T-helper 2 cell treated with Interferon-gamma antibody and Interleukin-4, amounts not matched to agents 5 μg/mL and 100 μg/mL, for 36 hours (primary cell): ENCODE measurements around the gene WTIP.
"Not testable (repeated sequence)": the region's sequence is repeated elsewhere in the genome, so short reads cannot be mapped to it uniquely, and the experiment has no call there.

Source experiments
- DNase-seq: peaks from one replicate; pipeline ENCODE4 v3.0.0; 2021; ENCODE audit warnings: low spot score
- H3K27ac Mint-ChIP-seq: one replicate; pipeline ENCODE4 v1.8.0; 2021; ENCODE audit warnings: mild to moderate bottlenecking, mixed read lengths
- H3K27me3 Mint-ChIP-seq: one replicate; pipeline ENCODE4 v1.8.0; 2021; ENCODE audit warnings: low read depth, mixed read lengths
- H3K36me3 Mint-ChIP-seq: one replicate; pipeline ENCODE4 v1.8.0; 2021; ENCODE audit warnings: low read depth, mixed read lengths
- H3K4me1 Mint-ChIP-seq: one replicate; pipeline ENCODE4 v1.8.0; 2021; ENCODE audit warnings: low read depth, mixed read lengths
- H3K4me3 Mint-ChIP-seq: one replicate; pipeline ENCODE4 v1.8.0; 2022; ENCODE audit warnings: mild to moderate bottlenecking, moderate library complexity, mixed read lengths
- H3K9me3 Mint-ChIP-seq: one replicate; pipeline ENCODE4 v1.8.0; 2021; ENCODE audit warnings: mixed read lengths

WTIP gene

DNA sequence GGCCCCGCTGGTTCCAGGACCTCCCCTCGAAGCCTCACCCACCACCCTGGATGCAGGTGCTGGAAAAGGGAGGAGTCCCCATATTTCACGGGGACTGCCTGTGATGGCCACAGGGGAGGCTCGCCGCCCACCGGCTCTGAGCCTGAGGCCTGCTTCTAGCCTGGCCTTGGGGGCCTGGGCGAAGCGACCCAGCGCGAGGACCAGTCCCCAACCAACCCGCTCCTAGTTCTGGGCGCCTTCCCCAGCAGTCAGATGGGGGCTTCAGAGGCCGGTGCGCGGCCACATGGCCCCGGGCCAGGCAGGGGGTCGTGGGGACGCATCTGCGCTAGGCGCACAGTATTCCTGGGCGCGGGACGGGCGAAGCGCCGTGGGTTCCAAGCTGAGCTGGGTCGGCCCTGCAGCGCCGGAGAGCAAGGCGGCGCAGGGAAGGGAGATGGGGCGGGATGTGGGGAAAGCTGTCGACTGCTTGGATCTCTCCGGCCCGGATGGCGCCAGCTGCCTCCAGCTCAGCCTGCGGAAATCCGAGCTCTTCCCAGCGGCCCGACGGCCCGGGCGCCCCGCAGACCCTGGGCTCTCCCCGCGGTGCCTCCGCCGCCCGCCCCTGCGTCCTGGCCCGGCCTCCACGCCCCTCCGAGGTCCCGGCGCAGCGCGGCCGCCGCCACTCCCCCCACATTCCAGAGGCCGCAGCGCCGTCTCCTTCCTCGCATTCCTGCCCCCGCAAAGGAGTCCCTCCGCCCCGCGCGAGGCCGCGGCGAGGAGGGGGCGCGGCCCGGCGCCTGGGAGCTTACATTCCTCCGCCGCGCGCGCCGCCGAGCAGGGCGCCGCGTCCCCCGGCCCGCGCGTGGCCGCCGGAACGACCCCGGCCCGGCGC lies at the start of gene WTIP:
TSS of gene WTIP (plus strand) at position 788 of the 871 bp plus-strand sequence. CDS start 217 bp downstream, outside the sequence.
- H3K36me3 Mint-ChIP-seq = no peaks in the 10 kb centered on the region
- peak within 1 kb of the TSS; percentile 42 for H3K4me3 Mint-ChIP-seq
- H3K9me3 Mint-ChIP-seq = no peaks in the 10 kb centered on the region
- H3K27me3 Mint-ChIP-seq = peaks cover 47% of the 10 kb centered on the region
- no peak within 1 kb of the TSS for H3K27ac Mint-ChIP-seq
- DNase-seq = no peak
- no peaks in the 10 kb centered on the region for H3K4me1 Mint-ChIP-seq

DNA sequence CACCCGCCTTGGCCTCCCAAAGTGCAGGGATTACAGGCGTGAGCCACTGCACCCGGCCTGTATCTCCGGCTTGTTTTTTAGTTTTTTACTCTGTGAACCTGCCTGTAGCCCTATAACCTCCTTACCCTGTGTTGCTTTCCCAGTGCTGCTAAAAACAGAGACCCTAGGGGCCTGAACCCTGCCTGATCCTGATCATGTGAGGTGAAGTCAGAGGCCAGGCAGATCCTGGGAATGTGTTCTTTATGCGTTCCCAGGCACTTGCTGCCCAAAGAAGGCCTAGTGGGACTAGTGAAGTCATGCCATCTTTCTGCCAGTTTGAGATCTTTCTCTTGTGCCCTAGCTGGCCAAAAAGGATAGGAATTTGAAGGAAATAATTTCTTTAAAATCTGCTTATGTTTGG lies 48.8 kb upstream of the WTIP start:
- Mint-ChIP-seq H3K36me3 (peaks cover 50% of the 10 kb centered on the region), H3K27me3 (no peaks in the 10 kb centered on the region), H3K4me3 (no peak overlapping the region), H3K4me1 (peaks cover 29% of the 10 kb centered on the region), H3K27ac (no peak overlapping the region), H3K9me3 (no peaks in the 10 kb centered on the region)
- DNase-seq = no peak

DNA sequence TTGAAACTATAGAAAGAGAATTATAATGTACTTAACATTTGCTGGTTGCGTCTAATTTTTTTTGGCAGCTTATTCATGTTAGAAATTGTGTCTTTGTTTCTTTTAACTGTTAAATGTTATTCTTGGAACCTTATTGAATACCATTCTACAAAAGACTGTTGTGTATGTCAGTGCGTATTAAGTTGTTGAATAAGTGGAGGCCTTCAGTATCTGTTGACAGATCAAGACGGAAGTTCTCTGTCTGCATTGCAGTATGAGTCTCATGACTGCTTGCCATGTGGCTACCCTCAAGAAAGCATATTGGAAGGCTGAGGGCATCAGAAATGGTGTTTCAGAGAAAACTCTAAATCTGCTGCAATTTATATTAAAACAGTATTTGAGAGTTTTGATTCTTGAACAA lies 44.8 kb upstream of the WTIP start:
- no peak for DNase-seq
- H3K27ac Mint-ChIP-seq = no peak overlapping the region
- peaks cover 10% of the 10 kb centered on the region for H3K4me1 Mint-ChIP-seq
- no peaks in the 10 kb centered on the region for H3K9me3 Mint-ChIP-seq
- no peaks in the 10 kb centered on the region for H3K27me3 Mint-ChIP-seq
- peaks cover 49% of the 10 kb centered on the region for H3K36me3 Mint-ChIP-seq
- H3K4me3 Mint-ChIP-seq = no peak overlapping the region

- no peak for DNase-seq
- H3K27me3 Mint-ChIP-seq = no peaks in the 10 kb centered on the region
- no peak overlapping the region for H3K4me3 Mint-ChIP-seq
- H3K27ac Mint-ChIP-seq = no peak overlapping the region
- H3K4me1 Mint-ChIP-seq = peaks cover 2% of the 10 kb centered on the region
- peaks cover 68% of the 10 kb centered on the region for H3K36me3 Mint-ChIP-seq
- H3K9me3 Mint-ChIP-seq = no peaks in the 10 kb centered on the region
These were observed 33.4 kb upstream of the WTIP start for GRCh38 chr19:34448191-34448590.

DNA sequence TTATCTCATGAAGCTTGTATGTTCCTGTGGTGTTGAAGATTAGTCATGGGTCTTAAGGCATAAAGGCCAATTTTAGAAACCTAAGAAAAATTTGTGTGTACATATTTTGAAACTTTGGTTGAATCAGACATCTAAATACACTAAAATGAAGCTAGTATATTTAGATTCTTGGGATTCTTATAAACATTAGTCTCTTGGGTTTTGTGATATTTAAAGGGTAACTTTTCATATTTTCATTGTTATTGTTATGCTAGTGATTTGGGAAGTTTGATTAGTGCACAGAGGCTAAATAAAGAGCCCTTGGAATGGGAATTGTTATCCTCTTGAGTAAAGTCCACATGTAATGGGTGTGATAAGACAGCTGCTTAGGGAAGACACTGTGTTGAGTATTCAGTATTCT lies 28.8 kb upstream of the WTIP start:
- Mint-ChIP-seq H3K4me1 (peaks cover 5% of the 10 kb centered on the region), H3K36me3 (peaks cover 57% of the 10 kb centered on the region), H3K27ac (no peak overlapping the region), H3K9me3 (no peaks in the 10 kb centered on the region), H3K4me3 (no peak overlapping the region), H3K27me3 (no peaks in the 10 kb centered on the region)
- no peak for DNase-seq

GRCh38 chr19:34454091-34454490 lies 27.5 kb upstream of the WTIP start:
- no peaks in the 10 kb centered on the region for H3K27me3 Mint-ChIP-seq
- no peak overlapping the region for H3K27ac Mint-ChIP-seq
- no peaks in the 10 kb centered on the region for H3K9me3 Mint-ChIP-seq
- H3K4me1 Mint-ChIP-seq = peaks cover 4% of the 10 kb centered on the region
- peaks cover 57% of the 10 kb centered on the region for H3K36me3 Mint-ChIP-seq
- DNase-seq = no peak
- H3K4me3 Mint-ChIP-seq = no peak overlapping the region

GRCh38 chr19:34454685-34455084 lies 26.9 kb upstream of the WTIP start:
- Mint-ChIP-seq H3K4me3 (no peak overlapping the region), H3K36me3 (peaks cover 57% of the 10 kb centered on the region), H3K4me1 (peaks cover 4% of the 10 kb centered on the region), H3K9me3 (no peaks in the 10 kb centered on the region), H3K27ac (no peak overlapping the region), H3K27me3 (no peaks in the 10 kb centered on the region)
- DNase-seq = no peak

DNA sequence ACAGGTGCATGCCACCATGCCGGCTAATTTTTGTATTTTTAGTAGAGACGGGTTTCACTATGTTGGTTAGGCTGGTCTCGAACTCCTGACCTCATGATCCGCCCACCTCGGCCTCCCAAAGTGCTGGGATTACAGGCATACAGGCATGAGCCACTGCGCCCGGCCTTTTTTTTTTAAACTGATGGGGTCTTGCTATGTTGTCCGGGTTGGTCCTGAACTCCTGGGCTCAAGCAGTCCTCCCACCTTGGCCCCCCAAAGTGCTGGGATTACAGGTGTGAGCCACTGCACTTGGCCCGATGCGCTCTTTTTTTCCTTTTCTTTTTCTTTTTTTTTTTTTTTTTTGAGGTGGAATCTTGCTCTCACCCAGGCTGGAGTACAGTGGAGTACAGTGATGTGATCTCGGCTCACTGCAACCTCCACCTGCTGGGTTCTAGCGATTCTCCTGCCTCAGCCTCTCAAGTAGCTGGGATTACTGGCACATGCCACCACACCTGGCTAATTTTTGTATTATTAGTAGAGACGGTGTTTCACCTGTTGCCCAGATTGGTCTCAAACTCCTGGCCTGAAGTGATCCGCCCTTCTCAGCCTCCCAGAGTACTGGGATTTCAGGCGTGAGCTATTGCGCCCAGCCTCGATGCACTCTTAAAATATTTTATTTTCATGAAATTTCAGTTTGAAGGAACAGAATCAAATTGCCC lies 25.6 kb upstream of the WTIP start:
- not testable (repeated sequence) for H3K27ac Mint-ChIP-seq
- H3K36me3 Mint-ChIP-seq = peaks cover 60% of the 10 kb centered on the region

DNA sequence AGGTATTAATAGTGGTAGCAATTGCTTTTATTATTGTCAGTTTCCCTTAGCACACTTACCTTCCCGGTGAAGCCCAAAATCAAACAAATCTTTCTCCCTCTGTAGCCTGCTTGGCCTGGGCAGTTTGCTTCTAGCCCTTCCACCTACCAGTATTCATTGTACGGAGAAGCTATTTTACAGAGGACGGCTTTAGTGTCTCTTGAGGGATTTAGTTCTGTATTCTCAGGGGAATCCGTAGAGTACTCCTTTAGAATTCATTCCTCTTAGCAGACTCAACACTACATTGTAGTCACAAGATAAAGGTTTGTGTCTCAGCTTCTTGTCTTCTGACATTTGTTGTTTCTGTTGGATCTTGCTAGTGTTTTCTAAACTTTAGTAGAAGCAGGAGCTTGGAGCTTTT lies 24.1 kb upstream of the WTIP start:
- no peak for DNase-seq
- H3K27ac Mint-ChIP-seq = no peak overlapping the region
- H3K9me3 Mint-ChIP-seq = no peaks in the 10 kb centered on the region
- H3K27me3 Mint-ChIP-seq = no peaks in the 10 kb centered on the region
- peaks cover 4% of the 10 kb centered on the region for H3K4me1 Mint-ChIP-seq
- no peak overlapping the region for H3K4me3 Mint-ChIP-seq
- H3K36me3 Mint-ChIP-seq = peaks cover 67% of the 10 kb centered on the region

More for the DNA sequence above, 25.6 kb upstream of the WTIP start:
- H3K4me1 Mint-ChIP-seq, H3K4me3 Mint-ChIP-seq, H3K27me3 Mint-ChIP-seq, H3K9me3 Mint-ChIP-seq, DNase-seq: not testable (repeated sequence)

DNA sequence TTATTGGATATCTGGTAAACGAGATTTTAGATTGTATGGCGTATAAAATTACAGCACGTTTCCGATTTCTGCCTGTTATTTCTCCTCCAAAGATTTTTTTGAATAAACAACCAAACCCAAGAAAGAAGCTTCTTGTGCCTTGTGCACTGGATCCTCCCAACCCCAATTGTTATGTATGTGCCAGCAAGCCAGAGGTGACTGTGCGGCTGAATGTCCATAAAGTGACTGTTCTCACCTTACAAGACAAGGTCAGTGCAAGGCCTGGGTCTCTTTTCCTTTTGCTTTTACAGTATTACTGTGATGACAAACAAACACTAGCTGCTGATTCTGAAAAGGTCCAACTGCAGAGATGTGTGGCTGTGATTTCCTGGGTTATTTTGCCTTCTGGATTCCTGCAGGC lies 22.9 kb upstream of the WTIP start:
- Mint-ChIP-seq H3K4me3 (no peak overlapping the region), H3K36me3 (peaks cover 68% of the 10 kb centered on the region), H3K27ac (no peak overlapping the region), H3K4me1 (peaks cover 4% of the 10 kb centered on the region), H3K27me3 (no peaks in the 10 kb centered on the region), H3K9me3 (no peaks in the 10 kb centered on the region)
- no peak for DNase-seq

GRCh38 chr19:34459614-34460013 lies 21.9 kb upstream of the WTIP start:
- no peaks in the 10 kb centered on the region for H3K27me3 Mint-ChIP-seq
- no peaks in the 10 kb centered on the region for H3K9me3 Mint-ChIP-seq
- H3K4me3 Mint-ChIP-seq = no peak overlapping the region
- H3K36me3 Mint-ChIP-seq = peaks cover 62% of the 10 kb centered on the region
- no peak overlapping the region for H3K27ac Mint-ChIP-seq
- H3K4me1 Mint-ChIP-seq = peaks cover 4% of the 10 kb centered on the region
- no peak for DNase-seq

GRCh38 chr19:34461375-34462100 lies 20.0 kb upstream of the WTIP start:
- peaks cover 69% of the 10 kb centered on the region for H3K36me3 Mint-ChIP-seq
- peaks cover 4% of the 10 kb centered on the region for H3K4me1 Mint-ChIP-seq
- H3K27ac Mint-ChIP-seq = no peak overlapping the region
- H3K27me3 Mint-ChIP-seq = no peaks in the 10 kb centered on the region
- no peak for DNase-seq
- no peak overlapping the region for H3K4me3 Mint-ChIP-seq
- H3K9me3 Mint-ChIP-seq = no peaks in the 10 kb centered on the region

DNA sequence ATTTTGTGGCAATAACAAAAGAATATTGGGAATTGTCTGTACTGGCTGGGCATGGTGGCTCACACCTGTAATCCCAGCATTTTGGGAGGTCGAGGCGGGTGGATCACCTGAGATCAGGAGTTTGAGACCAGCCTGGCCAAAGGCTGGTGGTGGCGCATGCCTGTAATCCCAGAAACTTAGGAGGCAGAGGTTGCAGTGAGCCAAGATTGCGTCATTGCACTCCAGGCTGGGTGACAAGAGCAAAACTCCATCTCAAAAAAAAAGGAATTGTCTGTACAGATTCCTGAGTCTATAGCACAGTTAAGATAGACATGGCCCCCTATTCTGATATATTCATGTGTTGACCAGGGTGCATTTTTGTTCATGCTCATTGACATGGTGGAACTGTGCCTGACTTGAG lies 16.8 kb upstream of the WTIP start:
- not testable (repeated sequence) for H3K27ac Mint-ChIP-seq, H3K9me3 Mint-ChIP-seq, H3K4me1 Mint-ChIP-seq, H3K27me3 Mint-ChIP-seq, H3K4me3 Mint-ChIP-seq, DNase-seq
- H3K36me3 Mint-ChIP-seq = peaks cover 72% of the 10 kb centered on the region

- peaks cover 61% of the 10 kb centered on the region for H3K36me3 Mint-ChIP-seq
- peaks cover 3% of the 10 kb centered on the region for H3K4me1 Mint-ChIP-seq
- no peak overlapping the region for H3K27ac Mint-ChIP-seq
These were observed 13.1 kb upstream of the WTIP start for GRCh38 chr19:34468409-34468808.

More at GRCh38 chr19:34468409-34468808, 13.1 kb upstream of the WTIP start:
- Mint-ChIP-seq H3K9me3 (no peaks in the 10 kb centered on the region), H3K27me3 (no peaks in the 10 kb centered on the region), H3K4me3 (no peak overlapping the region)
- no peak for DNase-seq
